GM18502 (cell line): ENCODE results near the gene GRAMD4.

Experiments used
- ATAC-seq: cut with Tn5 transposase; IDR thresholded peaks from one replicate; pipeline ENCODE4 v1.9.1; 2021; ENCODE audit warnings: mild to moderate bottlenecking; ENCODE audit not compliant: unreplicated experiment, poor library complexity

The GRAMD4 gene

GRCh38 chr22:46703171-46703995, 83.2 kb downstream of the GRAMD4 start:
- ATAC-seq: no peak

GRCh38 chr22:46703996-46704370, 83.8 kb downstream of the GRAMD4 start:
- no peak for ATAC-seq

GRCh38 chr22:46706060-46706459, 85.9 kb downstream of the GRAMD4 start:
- no peak for ATAC-seq

GRCh38 chr22:46707305-46707704, 87.1 kb downstream of the GRAMD4 start:
- ATAC-seq: no peak

- ATAC-seq: no peak
These were observed 87.8 kb downstream of the GRAMD4 start for GRCh38 chr22:46707827-46708570.

GRCh38 chr22:46708766-46709330, 88.7 kb downstream of the GRAMD4 start:
- no peak for ATAC-seq

- no peak for ATAC-seq
These were observed 90.6 kb downstream of the GRAMD4 start for GRCh38 chr22:46710806-46711205.

- no peak for ATAC-seq
These were observed 92.1 kb downstream of the GRAMD4 start for GRCh38 chr22:46712288-46712687.

- no peak for ATAC-seq
These were observed 94.4 kb downstream of the GRAMD4 start for GRCh38 chr22:46714550-46714949.

- ATAC-seq: no peak
These were observed 99.7 kb downstream of the GRAMD4 start for GRCh38 chr22:46719921-46720320.

GRCh38 chr22:46721501-46722085, 101.4 kb downstream of the GRAMD4 start:
- no peak for ATAC-seq

GRCh38 chr22:46723882-46724281, 103.7 kb downstream of the GRAMD4 start:
- ATAC-seq: no peak

GRCh38 chr22:46725096-46725495, 104.9 kb downstream of the GRAMD4 start:
- ATAC-seq: no peak

GRCh38 chr22:46726066-46726985, 106.1 kb downstream of the GRAMD4 start:
- no peak for ATAC-seq

GRCh38 chr22:46726986-46727317, 106.8 kb downstream of the GRAMD4 start:
- ATAC-seq: no peak

- no peak for ATAC-seq
These were observed 107.7 kb downstream of the GRAMD4 start for GRCh38 chr22:46727813-46728364.

- ATAC-seq: no peak
These were observed 108.3 kb downstream of the GRAMD4 start for GRCh38 chr22:46728470-46728869.
